Brain microvascular endothelial cell (primary cell): ENCODE data around the gene UCN2.

Experiments
- DNase-seq: peaks from one replicate; pipeline ENCODE4 v3.0.0-alpha.2; 2020
- H3K27ac ChIP-seq: fragments of 250-450 bp; sonication (Bioruptor Pico); 2 replicates; pipeline ENCODE4 v1.5.1; 2020; ENCODE audit warnings: mild to moderate bottlenecking, moderate library complexity
- H3K27me3 ChIP-seq: fragments of 250-450 bp; sonication (Bioruptor Pico); replicated peaks from 2 replicates; pipeline ENCODE4 v1.5.1; 2020; ENCODE audit warnings: mild to moderate bottlenecking
- H3K36me3 ChIP-seq: fragments of 250-450 bp; sonication (Bioruptor Pico); replicated peaks from 2 replicates; pipeline ENCODE4 v1.5.1; 2020; ENCODE audit warnings: mild to moderate bottlenecking
- H3K4me3 ChIP-seq: 2 replicates; pipeline ENCODE4 v1.5.1; 2011; ENCODE audit warnings: low read depth, mild to moderate bottlenecking, control low read depth, low read length, moderate library complexity
- CTCF ChIP-seq: IDR thresholded peaks from 2 replicates; pipeline ENCODE4 v1.5.1; 2011; ENCODE audit warnings: low read depth, mild to moderate bottlenecking, moderate library complexity, low read length, control low read depth, inconsistent platforms; ENCODE audit errors: missing control alignments
- in situ Hi-C: cut with HindIII; loops from 2 replicates; pipeline ENCODE4 v1.10.0; 2017; ENCODE audit warnings: low sequenced_read_pairs, low pct_ligation_motif_present

The UCN2 gene

GRCh38 chr3:48560648-48561018 is 2.9 kb downstream of the UCN2 start:
- no peak for TF ChIP-seq CTCF
- Histone ChIP-seq H3K27ac (no peak overlapping the region), H3K27me3 (no peaks in the 10 kb centered on the region), H3K36me3 (no peaks in the 10 kb centered on the region), H3K4me3 (peak overlapping the region; percentile 44)
- in situ Hi-C loops = no loop called here
- no peak for DNase-seq

- no peaks in the 10 kb centered on the region for H3K27me3 ChIP-seq
- TF ChIP-seq CTCF = no peak
- DNase-seq = no peak
- no peak overlapping the region for H3K27ac ChIP-seq
- H3K4me3 ChIP-seq = no peak overlapping the region
- H3K36me3 ChIP-seq = no peaks in the 10 kb centered on the region
- in situ Hi-C loops = no loop called here
Measured at GRCh38 chr3:48558493-48559134, 5.0 kb downstream of the UCN2 start.

DNA sequence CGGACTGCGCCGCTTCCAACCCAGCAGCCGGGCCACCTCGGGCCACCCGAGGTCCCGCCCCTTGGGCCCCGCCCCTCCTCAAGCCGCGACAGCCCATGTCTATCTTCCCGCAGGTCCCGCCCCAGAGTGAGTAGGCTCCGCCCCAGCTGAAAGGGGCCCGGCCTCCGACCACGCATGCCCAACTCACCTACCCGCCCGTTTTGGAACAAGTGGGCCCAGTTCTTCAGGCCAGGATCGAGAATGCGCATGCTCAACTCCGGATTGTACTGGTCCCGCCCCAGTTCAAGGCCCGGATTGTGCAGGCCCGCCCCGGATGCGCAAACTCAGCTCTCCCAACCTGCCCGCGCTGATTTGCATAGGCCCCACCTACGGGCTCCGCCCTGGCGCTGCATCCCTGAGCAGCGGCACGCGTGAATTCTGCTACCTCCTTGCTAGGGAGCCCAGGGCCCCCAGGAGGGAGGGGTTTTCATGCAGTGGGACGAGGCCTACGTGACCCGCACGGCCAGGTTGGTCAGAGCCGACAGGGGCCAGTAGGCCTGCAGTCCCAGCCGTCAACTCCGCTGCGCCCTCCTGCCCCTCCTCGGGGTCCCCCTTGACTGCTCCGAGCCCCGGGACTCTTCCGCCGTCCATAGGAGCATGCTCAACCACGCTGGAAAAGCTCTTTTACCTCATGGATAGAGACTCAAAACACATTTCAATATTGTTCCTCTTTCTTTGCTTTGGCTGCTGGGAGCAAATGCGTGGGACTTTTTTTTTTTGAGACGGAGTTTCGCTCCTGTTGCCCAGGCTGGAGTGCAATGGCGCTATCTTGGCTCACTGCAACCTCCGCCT is 6.6 kb downstream of the UCN2 start, which contains the start of gene PFKFB4:
PFKFB4 (minus strand) TSS at position 8 of the 831 bp plus-strand sequence. CDS start 26 bp downstream, outside the sequence.
- Histone ChIP-seq H3K4me3 (peak within 1 kb of the TSS; percentile 65), H3K27ac (no peak within 1 kb of the TSS), H3K27me3 (no peaks in the 10 kb centered on the region), H3K36me3 (no peaks in the 10 kb centered on the region)
- DNase-seq = peak; percentile 99
- no peak for TF ChIP-seq CTCF
- in situ Hi-C loops = no loop called here

DNA sequence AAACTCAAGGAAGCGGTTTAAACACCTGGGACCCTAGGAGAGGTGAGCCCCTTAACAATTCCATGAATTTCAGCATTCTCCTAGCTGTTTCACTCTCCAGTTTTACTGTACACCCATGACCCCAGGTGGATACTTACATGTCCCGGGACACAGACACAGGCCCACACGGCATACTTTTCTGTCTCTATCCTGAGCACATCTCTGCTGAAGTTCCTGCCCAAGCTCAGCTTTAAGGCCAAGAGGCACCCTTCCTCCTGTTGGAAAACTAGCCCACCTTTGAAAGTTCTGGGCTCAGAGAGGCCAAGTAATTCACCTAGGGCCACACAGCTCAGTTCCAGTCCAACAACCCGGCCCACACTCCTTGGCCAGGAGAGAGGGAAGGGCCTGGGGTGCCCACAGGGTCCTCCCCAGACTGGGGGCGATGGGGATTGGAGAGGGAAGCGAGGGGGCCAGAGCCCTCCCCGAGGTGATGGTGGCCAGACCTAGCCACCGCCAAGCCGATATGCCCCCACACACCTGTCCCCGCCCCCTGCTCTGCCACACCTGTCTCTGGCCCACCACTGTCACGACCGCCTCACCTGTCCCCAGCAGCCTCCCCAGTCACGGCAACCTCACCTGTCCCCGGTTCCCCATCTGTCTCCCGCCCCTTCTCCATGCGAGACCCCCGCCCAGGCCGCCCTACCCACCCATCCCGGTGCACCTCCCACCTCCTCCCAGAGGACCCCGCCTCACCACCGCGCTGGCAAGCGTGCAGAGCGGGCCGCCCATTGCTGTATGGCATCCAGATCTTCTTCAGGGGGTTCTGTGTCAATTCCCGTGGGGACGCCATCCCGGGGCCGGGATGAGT is 7.4 kb downstream of the UCN2 start:
- in situ Hi-C loops = no loop called here
- no peak for DNase-seq
- no peak for TF ChIP-seq CTCF
- Histone ChIP-seq H3K27me3 (no peaks in the 10 kb centered on the region), H3K27ac (no peak overlapping the region), H3K36me3 (no peaks in the 10 kb centered on the region), H3K4me3 (peak overlapping the region; percentile 65)

DNA sequence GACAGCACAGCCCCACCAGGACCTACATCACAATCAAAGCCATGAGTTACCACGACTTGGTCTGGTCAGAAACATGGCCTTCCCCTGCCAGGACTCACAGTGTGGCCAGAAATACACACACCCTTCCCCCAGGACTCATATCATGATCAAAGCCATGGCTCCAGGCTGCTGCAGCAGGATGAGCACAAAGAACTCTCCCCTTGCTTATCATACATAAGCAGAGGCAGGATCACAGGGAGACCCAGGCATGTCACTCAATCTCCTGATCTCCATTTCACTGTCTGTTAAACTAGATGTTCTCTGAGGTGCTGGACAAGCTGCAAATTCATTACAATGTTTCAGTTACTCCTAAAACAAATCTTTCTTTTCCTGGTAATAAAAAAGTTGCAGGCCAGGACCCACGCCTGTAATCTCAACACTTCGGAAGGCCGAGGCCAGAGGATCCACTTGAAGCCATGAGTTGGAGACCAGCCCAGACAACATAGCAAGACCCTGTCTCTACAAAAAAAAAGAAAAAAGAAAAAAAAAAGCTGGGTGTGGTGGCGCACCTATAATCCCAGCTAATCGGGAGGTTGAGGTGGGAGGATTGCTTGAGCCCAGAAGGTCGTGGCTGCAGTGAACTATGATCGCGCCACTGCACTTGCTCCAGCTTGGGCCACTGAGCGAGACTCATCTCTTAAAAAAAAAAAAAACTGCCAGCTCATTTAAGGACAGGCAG is 8.2 kb downstream of the UCN2 start:
- in situ Hi-C loops = no loop called here
- no peak overlapping the region for H3K4me3 ChIP-seq

More for the DNA sequence above, 8.2 kb downstream of the UCN2 start:
- Histone ChIP-seq H3K27me3 (no peaks in the 10 kb centered on the region), H3K36me3 (no peaks in the 10 kb centered on the region), H3K27ac (no peak overlapping the region)
- no peak for TF ChIP-seq CTCF
- no peak for DNase-seq
